GM12865 (cell line): ENCODE measurements around the gene ALDH5A1.

Experiments
- DNase-seq: peaks from one replicate; pipeline ENCODE4 v3.0.0; 2010; ENCODE audit warnings: low read depth
- H3K4me3 ChIP-seq: 2 replicates; pipeline ENCODE4 v1.5.1; 2011; ENCODE audit warnings: mild to moderate bottlenecking, low read depth, low read length, control low read depth
- CTCF ChIP-seq: IDR thresholded peaks from 2 replicates; pipeline ENCODE4 v1.5.1; 2011; ENCODE audit warnings: low read length, control low read depth, low read depth, inconsistent platforms; ENCODE audit not compliant: insufficient read depth; ENCODE audit errors: missing control alignments

Gene ALDH5A1

DNA sequence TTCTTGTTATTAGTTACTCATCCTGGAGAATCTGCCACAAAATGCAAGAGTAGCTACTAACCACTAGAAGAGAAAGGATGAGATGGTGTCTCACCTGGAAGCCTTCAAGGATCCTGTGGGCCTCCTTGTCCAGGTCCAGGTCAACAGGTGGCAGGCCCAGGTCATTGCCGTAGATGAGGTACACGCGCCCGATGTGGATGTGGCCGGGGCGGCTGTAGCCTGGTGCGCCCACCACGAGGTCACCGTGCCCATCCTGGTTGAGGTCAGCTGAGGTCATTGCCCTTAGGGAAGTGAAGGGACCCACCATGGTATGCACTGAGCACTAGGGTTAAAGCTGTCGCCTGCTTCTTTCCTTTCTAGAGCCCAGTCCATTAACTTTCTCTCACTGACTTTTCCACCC is 40.8 kb upstream of the ALDH5A1 start:
- no peak for DNase-seq
- no peak overlapping the region for H3K4me3 ChIP-seq

GRCh38 chr6:24454452-24454851 is 40.3 kb upstream of the ALDH5A1 start:
- DNase-seq, result no peak
- TF ChIP-seq CTCF, result no peak
- H3K4me3 ChIP-seq, result no peak overlapping the region

More for the DNA sequence above, 40.8 kb upstream of the ALDH5A1 start:
- no peak for TF ChIP-seq CTCF

DNA sequence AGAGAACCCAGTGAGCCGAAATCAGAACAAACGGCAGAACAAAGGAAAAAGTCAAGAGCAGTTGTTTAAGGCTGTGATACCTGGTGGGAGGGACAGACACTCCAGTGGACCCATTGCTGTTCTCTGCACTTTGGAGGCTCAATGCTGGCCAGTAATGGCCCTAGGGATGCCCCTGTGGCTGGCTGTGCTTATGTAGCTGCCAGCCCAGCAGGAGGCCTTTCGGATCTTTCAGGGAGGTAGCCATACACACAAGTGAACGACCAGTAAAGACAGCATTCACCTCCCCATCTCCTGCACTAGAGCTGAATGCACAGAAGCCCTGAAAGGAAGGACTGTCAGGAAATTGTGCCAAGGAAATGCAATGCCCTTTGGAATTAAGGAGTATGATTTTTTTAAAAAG is 39.7 kb upstream of the ALDH5A1 start:
- no peak overlapping the region for H3K4me3 ChIP-seq
- no peak for DNase-seq
- no peak for TF ChIP-seq CTCF

DNA sequence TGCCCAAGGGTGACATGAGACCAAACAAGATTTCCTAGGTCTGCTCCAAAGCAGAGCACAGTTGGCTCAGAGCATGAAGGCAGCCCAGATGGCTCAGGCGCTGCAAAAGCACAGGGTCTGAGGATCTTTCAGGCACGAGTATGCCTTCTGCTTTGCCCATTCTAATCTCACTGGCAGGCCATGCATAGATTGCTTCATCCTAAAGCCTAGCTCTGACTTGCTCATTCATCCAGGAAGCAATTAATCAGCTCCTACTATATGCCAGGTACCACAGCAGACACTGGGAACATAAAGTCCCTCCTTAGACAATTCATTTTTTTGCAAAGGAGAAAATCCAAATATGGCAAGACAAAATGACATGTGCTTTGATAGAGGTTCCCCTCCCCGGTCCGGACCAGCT is 36.6 kb upstream of the ALDH5A1 start:
- TF ChIP-seq CTCF, result no peak
- no peak overlapping the region for H3K4me3 ChIP-seq
- no peak for DNase-seq

GRCh38 chr6:24458941-24459340 is 35.8 kb upstream of the ALDH5A1 start:
- H3K4me3 ChIP-seq, result no peak overlapping the region
- no peak for TF ChIP-seq CTCF
- no peak for DNase-seq

DNA sequence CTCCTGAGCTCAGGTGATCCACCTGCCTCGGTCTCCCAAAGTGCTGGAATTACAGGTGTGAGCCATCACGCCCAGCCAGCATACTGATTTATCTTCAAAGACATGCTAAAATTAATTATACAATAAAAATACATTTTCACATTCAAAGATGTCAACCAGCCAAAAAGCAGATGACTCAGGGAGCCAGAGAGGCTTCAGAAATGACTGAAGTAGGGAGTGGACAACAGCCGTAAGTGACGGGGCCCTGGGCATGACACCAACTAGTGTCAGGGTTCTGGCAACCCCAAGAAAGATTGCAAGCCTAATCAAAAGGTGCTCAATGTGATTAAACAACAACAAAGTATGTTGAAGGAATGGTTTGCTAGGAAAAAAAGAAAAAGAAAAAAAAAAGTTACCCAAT is 33.8 kb upstream of the ALDH5A1 start:
- TF ChIP-seq CTCF, result no peak
- no peak overlapping the region for H3K4me3 ChIP-seq
- DNase-seq, result no peak

GRCh38 chr6:24464253-24465038 is 30.3 kb upstream of the ALDH5A1 start:
- no peak overlapping the region for H3K4me3 ChIP-seq
- no peak for DNase-seq
- no peak for TF ChIP-seq CTCF
